Transverse colon (tissue), 4 donors: ENCODE data around the gene DYNLRB2. TPM values are rescaled to one million over a fixed set of nuclear protein-coding genes. Genes with fewer than 3 reads are reported as not detected.

Experiments
- DNase-seq: peaks from one replicate; pipeline ENCODE4 v3.0.0-alpha.2; 2019
- H3K27ac ChIP-seq, 4 donors: fragments of 200-600 bp; sonication (generic); 2 replicates each; pipeline ENCODE4 v1.5.1; 2016 to 2018; ENCODE audit warnings: inconsistent platforms in 4 of 4
- H3K27me3 ChIP-seq: fragments of 200-600 bp; sonication (generic); 2 replicates; pipeline ENCODE4 v1.5.1; 2017; ENCODE audit warnings: inconsistent platforms
- H3K36me3 ChIP-seq, 4 donors: fragments of 200-600 bp; sonication (generic); 2 replicates each; pipeline ENCODE4 v1.5.1; 2017 to 2019; ENCODE audit warnings: inconsistent platforms in 4 of 4
- H3K4me1 ChIP-seq, 4 donors: fragments of 200-600 bp; sonication (generic); 2 replicates each; pipeline ENCODE4 v1.5.1; 2017 to 2020; ENCODE audit warnings: inconsistent platforms in 4 of 4
- H3K4me3 ChIP-seq, 4 donors: fragments of 200-600 bp; sonication (generic); 1 replicate in 1 of 4; 2 replicates in 3 of 4; pipeline versions ENCODE4 v1.5.1 to v1.6.1; 2017 to 2019; ENCODE audit warnings: inconsistent platforms in 4 of 4
- H3K9me3 ChIP-seq, 2 donors: fragments of 200-600 bp; sonication (generic); 2 replicates each; pipeline ENCODE4 v1.5.1; 2017 to 2019; ENCODE audit warnings: inconsistent platforms in 2 of 2
- EP300 ChIP-seq: sonication (generic); formaldehyde crosslinking; IDR thresholded peaks from one replicate; pipeline ENCODE4 v1.6.1; 2017; ENCODE audit warnings: antibody characterized with exemption, low read depth
- POLR2A ChIP-seq: fragments of 450-650 bp; IDR thresholded peaks from one replicate; pipeline ENCODE4 v1.6.1; 2016; ENCODE audit warnings: antibody characterized with exemption, mild to moderate bottlenecking, moderate library complexity
- POLR2AphosphoS5 ChIP-seq, 3 donors: sonication (generic); formaldehyde crosslinking; IDR thresholded peaks; one replicate each; pipeline ENCODE4 v1.6.1; 2016; ENCODE audit warnings: antibody characterized with exemption in 3 of 3
- WGBS, 2 donors: methylation state at CpG; one replicate each; pipeline ENCODE4 v1.1.5; 2018; ENCODE audit warnings: low coverage in 1 of 2; 5-methylcytosine and 5-hydroxymethylcytosine counted together
- in situ Hi-C, 4 donors: fragments of 200-750 bp; cut with MboI; loops; one replicate each; pipeline versions ENCODE4 v1.15.0 to v1.15.1; 2017; ENCODE audit warnings: low sequenced_read_pairs in 3 of 4, low pct_ligation_motif_present in 1 of 4, low pct_unique_long_range_greater_than_20kb in 1 of 4
- intact Hi-C: fragments of 100-400 bp; cut with DNase I; formaldehyde crosslinking; loops from one replicate; pipeline ENCODE4 v1.15.1; 2023; ENCODE audit warnings: low total_unique reads
- total RNA-seq, 4 donors: library from RNA; depleted of rRNA; stranded (reverse); fragments of >200 nt; gene quantifications; one replicate each; pipeline ENCODE4 v1.1.0, GENCODE V29; 2016
- TF ChIP-seq, protein P1 (sequence below), 5 experiments: fragments of 200-600 bp in 3 of 5; fragments of 450-650 bp in 2 of 5; sonication (generic) in 3 of 5; IDR thresholded peaks; 1 replicate in 2 of 5; 2 replicates in 3 of 5; pipeline ENCODE4 v1.5.1; 2016 to 2017; ENCODE audit warnings: antibody characterized with exemption in 5 of 5, inconsistent platforms in 3 of 5, mild to moderate bottlenecking in 2 of 5, moderate library complexity in 1 of 5

Gene DYNLRB2
- total RNA-seq, 4 donors from 2014 or later: not detected

DNA sequence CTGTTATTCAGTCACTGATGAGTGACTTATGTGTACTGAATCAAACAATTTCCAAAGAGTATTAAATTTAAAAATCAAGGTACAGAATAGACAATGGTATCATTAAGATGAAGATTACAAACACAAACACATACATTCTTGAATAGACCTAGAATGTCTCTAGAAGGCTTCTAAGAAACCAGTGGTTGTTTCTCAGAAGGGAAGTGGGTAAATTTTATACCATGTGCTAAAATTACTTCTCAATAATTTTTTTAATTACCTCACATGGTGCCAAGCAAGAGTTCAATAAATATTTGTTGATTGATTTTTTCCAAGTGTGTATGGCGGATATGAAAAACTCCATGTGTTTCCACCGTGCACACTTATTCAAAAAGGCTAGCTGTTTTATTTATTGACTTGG lies 6.4 kb downstream of the DYNLRB2 start:
- intact Hi-C loops: no loop called here
- no peak for DNase-seq
- H3K4me1 ChIP-seq: peaks cover 0 to 7% (median 0%) of the 10 kb centered on the region in 4 donors
- no peak overlapping the region for H3K27ac ChIP-seq
- 89 to 95% methylated on average over 2 of the region's 2 CpGs for WGBS, 2 donors
- peaks cover 4% of the 10 kb centered on the region for H3K27me3 ChIP-seq
- in situ Hi-C loops: loop anchor here (25.0 kb wide), 2 partner anchors 265 to 1190 kb away; partner anchors contain the start of gene CDYL2 (in 4 of the 4)
- TF ChIP-seq POLR2A (no peak), POLR2AphosphoS5 (IDR thresholded peaks at IDR 0.05) (no peak), EP300 (no peak)
- TF ChIP-seq, protein P1, sequence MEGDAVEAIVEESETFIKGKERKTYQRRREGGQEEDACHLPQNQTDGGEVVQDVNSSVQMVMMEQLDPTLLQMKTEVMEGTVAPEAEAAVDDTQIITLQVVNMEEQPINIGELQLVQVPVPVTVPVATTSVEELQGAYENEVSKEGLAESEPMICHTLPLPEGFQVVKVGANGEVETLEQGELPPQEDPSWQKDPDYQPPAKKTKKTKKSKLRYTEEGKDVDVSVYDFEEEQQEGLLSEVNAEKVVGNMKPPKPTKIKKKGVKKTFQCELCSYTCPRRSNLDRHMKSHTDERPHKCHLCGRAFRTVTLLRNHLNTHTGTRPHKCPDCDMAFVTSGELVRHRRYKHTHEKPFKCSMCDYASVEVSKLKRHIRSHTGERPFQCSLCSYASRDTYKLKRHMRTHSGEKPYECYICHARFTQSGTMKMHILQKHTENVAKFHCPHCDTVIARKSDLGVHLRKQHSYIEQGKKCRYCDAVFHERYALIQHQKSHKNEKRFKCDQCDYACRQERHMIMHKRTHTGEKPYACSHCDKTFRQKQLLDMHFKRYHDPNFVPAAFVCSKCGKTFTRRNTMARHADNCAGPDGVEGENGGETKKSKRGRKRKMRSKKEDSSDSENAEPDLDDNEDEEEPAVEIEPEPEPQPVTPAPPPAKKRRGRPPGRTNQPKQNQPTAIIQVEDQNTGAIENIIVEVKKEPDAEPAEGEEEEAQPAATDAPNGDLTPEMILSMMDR (IDR thresholded peaks at IDR 0.05): no peak
- H3K9me3 ChIP-seq: no peaks in the 10 kb centered on the region
- H3K36me3 ChIP-seq: no peaks in the 10 kb centered on the region
- no peak overlapping the region for H3K4me3 ChIP-seq

DNA sequence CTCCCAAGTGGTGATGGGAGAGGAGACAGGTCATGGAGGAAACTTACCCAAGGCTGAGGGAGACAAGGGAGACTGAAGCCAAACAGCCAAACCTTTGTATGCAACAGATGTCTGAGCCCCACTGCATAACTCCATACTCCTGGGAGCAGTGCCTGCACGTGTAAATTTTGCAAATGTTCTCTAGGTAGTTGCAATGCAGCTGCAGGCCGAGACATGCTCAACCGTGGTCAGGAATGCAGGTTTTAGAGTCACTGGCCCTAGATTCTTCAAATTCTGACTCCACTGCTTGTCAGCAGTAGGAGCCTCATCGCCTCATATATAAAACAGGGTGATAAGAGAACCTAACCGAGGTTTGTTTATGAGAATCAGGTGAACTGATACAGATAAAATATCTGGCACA lies 11.5 kb downstream of the DYNLRB2 start:
- in situ Hi-C loops: no loop called here
- Histone ChIP-seq H3K4me3 (no peak overlapping the region), H3K27me3 (peaks cover 4% of the 10 kb centered on the region), H3K27ac (no peak overlapping the region), H3K4me1 (peaks cover 0 to 4% (median 0%) of the 10 kb centered on the region in 4 donors), H3K36me3 (no peaks in the 10 kb centered on the region), H3K9me3 (no peaks in the 10 kb centered on the region)
- TF ChIP-seq EP300 (no peak), POLR2AphosphoS5 (IDR thresholded peaks at IDR 0.05) (no peak), POLR2A (no peak)
- TF ChIP-seq, protein P1 (IDR thresholded peaks at IDR 0.05): no peak
- WGBS, 2 donors: 60 to 78% methylated on average over 2 to 5 of the region's 5 CpGs
- no peak for DNase-seq
- intact Hi-C loops: no loop called here

DNA sequence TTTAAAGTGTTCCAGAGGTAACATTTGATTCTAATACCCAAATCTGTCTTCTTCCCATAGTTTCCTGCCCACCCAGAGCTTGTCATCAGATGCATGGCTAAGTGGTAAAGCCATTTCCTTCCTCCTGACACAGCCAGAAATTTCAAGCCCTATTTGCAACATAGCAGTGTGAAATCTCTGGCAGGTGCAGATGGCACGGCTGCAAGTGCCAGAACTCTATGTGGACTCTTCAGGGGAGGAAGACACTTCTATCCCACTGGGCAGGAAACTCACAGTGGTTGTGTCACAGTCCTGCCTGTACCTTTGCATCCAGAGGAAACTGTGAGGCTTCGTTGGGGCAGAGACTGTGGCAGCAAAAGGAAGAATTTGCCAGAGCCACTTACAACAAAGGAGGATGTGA lies 13.2 kb downstream of the DYNLRB2 start:
- WGBS, 2 donors: 30% methylated on average over 2 of the region's 2 CpGs; no CpG with 5 or more reads in 1 of the 2 donors
- no peak overlapping the region for H3K4me3 ChIP-seq
- H3K27me3 ChIP-seq: no peaks in the 10 kb centered on the region
- H3K36me3 ChIP-seq: no peaks in the 10 kb centered on the region
- no peaks in the 10 kb centered on the region for H3K9me3 ChIP-seq
- intact Hi-C loops (no loop called here), in situ Hi-C loops (no loop called here)
- no peak for DNase-seq
- no peak for TF ChIP-seq POLR2AphosphoS5 (IDR thresholded peaks at IDR 0.05)
- TF ChIP-seq EP300: no peak
- TF ChIP-seq, protein P1 (IDR thresholded peaks at IDR 0.05): no peak
- no peak for TF ChIP-seq POLR2A
- no peak overlapping the region for H3K27ac ChIP-seq
- peaks cover 0 to 4% (median 0%) of the 10 kb centered on the region in 4 donors for H3K4me1 ChIP-seq

DNA sequence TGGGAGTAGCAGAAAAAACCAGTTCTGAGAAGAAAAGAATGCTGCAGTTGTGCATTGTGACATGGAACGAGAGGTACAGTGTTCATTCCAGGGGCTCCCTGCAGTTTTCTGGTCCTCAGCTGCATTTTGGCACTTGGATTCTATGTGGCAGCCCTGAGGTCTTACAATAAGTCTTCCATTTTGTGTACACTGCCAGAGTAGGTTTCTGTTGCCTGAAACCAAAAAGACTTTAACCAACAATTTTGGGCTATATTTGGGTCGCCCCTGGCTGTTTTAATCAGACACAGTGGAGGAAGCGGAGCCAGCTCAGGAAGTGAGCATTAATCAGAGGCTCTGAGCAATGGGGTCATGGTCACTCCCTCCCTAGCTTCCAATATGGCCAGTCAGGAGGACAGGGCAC lies 15.7 kb downstream of the DYNLRB2 start:
- TF ChIP-seq POLR2A: no peak
- no peak for TF ChIP-seq EP300
- TF ChIP-seq POLR2AphosphoS5 (IDR thresholded peaks at IDR 0.05): no peak
- TF ChIP-seq, protein P1 (IDR thresholded peaks at IDR 0.05): no peak
- intact Hi-C loops (no loop called here), in situ Hi-C loops (no loop called here)
- no peak for DNase-seq
- H3K4me3 ChIP-seq: no peak overlapping the region
- H3K9me3 ChIP-seq: no peaks in the 10 kb centered on the region
- H3K27me3 ChIP-seq: no peaks in the 10 kb centered on the region
- H3K36me3 ChIP-seq: no peaks in the 10 kb centered on the region
- H3K4me1 ChIP-seq: peaks cover 0 to 4% (median 0%) of the 10 kb centered on the region in 4 donors
- WGBS, 2 donors: 57% methylated on average over 3 of the region's 3 CpGs; no CpG with 5 or more reads in 1 of the 2 donors
- H3K27ac ChIP-seq: no peak overlapping the region
